Measurements from ENCODE around the gene WFDC10B. TPM values are rescaled to one million over a fixed set of nuclear protein-coding genes. Genes with fewer than 3 reads are reported as not detected.

WFDC10B gene
- total and polyA plus RNA-seq, 10 of the 15 experiments (the other 5 are each of a cell fraction or from before 2014, with no cell fraction given), result not detected

GRCh38 chr20:45649312-45649863 lies 55.4 kb downstream of the WFDC10B start:
- no peak overlapping the region for H3K9ac ChIP-seq (ENCODE audit: control insufficient read depth, insufficient read depth, low read length)
- H3K79me2 ChIP-seq (ENCODE audit: control insufficient read depth, insufficient read depth, low read length), result no peaks in the 10 kb centered on the region
- SMC1A ChIA-PET (ENCODE audit: uncharacterized antibody, unreplicated experiment), result no interaction called here
- no peak overlapping the region for H2AFZ ChIP-seq (ENCODE audit: control insufficient read depth, low read depth, low read length)
- H3K27ac ChIP-seq (ENCODE audit: control insufficient read depth, insufficient read depth), result no peak overlapping the region
- intact Hi-C loops (cut with micrococcal nuclease; ENCODE audit: unreplicated experiment), result no loop called here
- DNase-seq (ENCODE audit: low read depth, low spot score) (no peak), FAIRE-seq (no peak), ATAC-seq (no peak)
- in situ Hi-C loops (cut with MboI), result no loop called here
- 51% methylated on average over 6 of the region's 6 CpGs for WGBS (ENCODE audit: insufficient coverage, insufficient replicate concordance, low lambda C conversion rate, missing lambda C conversion rate)
- no peaks in the 10 kb centered on the region for H3K4me1 ChIP-seq (ENCODE audit: control insufficient read depth, insufficient read depth, low read length)
- no peak overlapping the region for H3K4me2 ChIP-seq (ENCODE audit: control insufficient read depth, insufficient read depth)
- POLR2A ChIA-PET, result no interaction called here
- TF ChIP-seq SMAD5 (IDR thresholded peaks at IDR 0.05; ENCODE audit: low read depth) (no peak), CREM (IDR thresholded peaks at IDR 0.05; ENCODE audit: low read depth) (no peak)
- no peaks in the 10 kb centered on the region for H3K27me3 ChIP-seq (replicated peaks in 1 of 2; ENCODE audit: control insufficient read depth in 2 of 2, insufficient read depth in 2 of 2, low read length in 1 of 2)
- no TSS peak for BruUV-seq (replicated peaks)
- no peak overlapping the region for H3K4me3 ChIP-seq
- RAD21 ChIA-PET (ENCODE audit: unreplicated experiment), result interaction anchor here (0.6 kb wide), 1 partner anchor 121 kb away, joined by 3 read pairs; no protein-coding TSS in a partner anchor
- H3K9me3 ChIP-seq (replicated peaks; ENCODE audit: control insufficient read depth, insufficient read depth, low read length), result no peaks in the 10 kb centered on the region
- CTCF ChIA-PET, result no interaction called here
- H4K20me1 ChIP-seq (ENCODE audit: control insufficient read depth, insufficient read depth), result no peaks in the 10 kb centered on the region
- no peaks in the 10 kb centered on the region for H3K36me3 ChIP-seq (ENCODE audit: control insufficient read depth in 2 of 2, insufficient read depth in 2 of 2, low read length in 1 of 2)

- WGBS (ENCODE audit: insufficient coverage, insufficient replicate concordance, low lambda C conversion rate, missing lambda C conversion rate), result 0% methylated on average over 1 of the region's 1 CpG
- H4K20me1 ChIP-seq (ENCODE audit: control insufficient read depth, insufficient read depth), result no peaks in the 10 kb centered on the region
- ChIA-PET SMC1A (ENCODE audit: uncharacterized antibody, unreplicated experiment) (no interaction called here), CTCF (interaction anchor here (0.7 to 1.0 kb wide), 2 partner anchors 18 to 450 kb away, joined by 3 read pairs; partner anchors contain the start of gene WFDC10A), POLR2A (no interaction called here), RAD21 (ENCODE audit: unreplicated experiment) (no interaction called here)
- no peak for TF ChIP-seq BHLHE40 (IDR thresholded peaks at IDR 0.05; ENCODE audit: borderline replicate concordance in 1 of 2, low read depth in 2 of 2, low read length in 1 of 2)
- no peak for TF ChIP-seq YY1 (IDR thresholded peaks at IDR 0.05; ENCODE audit: low read depth, low read length)
- no peak overlapping the region for H3K4me3 ChIP-seq
- FAIRE-seq (no peak), DNase-seq (ENCODE audit: low read depth, low spot score) (no peak), ATAC-seq (no peak)
- no peak overlapping the region for H3K4me2 ChIP-seq (ENCODE audit: control insufficient read depth, insufficient read depth)
- no peaks in the 10 kb centered on the region for H3K79me2 ChIP-seq (ENCODE audit: control insufficient read depth, insufficient read depth, low read length)
- in situ Hi-C loops (cut with MboI), result no loop called here
- BruUV-seq (replicated peaks), result no TSS peak
- intact Hi-C loops (cut with micrococcal nuclease; ENCODE audit: unreplicated experiment), result no loop called here
- H3K36me3 ChIP-seq (ENCODE audit: control insufficient read depth in 2 of 2, insufficient read depth in 2 of 2, low read length in 1 of 2), result no peaks in the 10 kb centered on the region
- no peak overlapping the region for H3K27ac ChIP-seq (ENCODE audit: control insufficient read depth, insufficient read depth)
- H3K9ac ChIP-seq (ENCODE audit: control insufficient read depth, insufficient read depth, low read length), result no peak overlapping the region
- no peaks in the 10 kb centered on the region for H3K4me1 ChIP-seq (ENCODE audit: control insufficient read depth, insufficient read depth, low read length)
- H3K27me3 ChIP-seq (replicated peaks in 1 of 2; ENCODE audit: control insufficient read depth in 2 of 2, insufficient read depth in 2 of 2, low read length in 1 of 2), result no peaks in the 10 kb centered on the region
- H3K9me3 ChIP-seq (replicated peaks; ENCODE audit: control insufficient read depth, insufficient read depth, low read length), result no peaks in the 10 kb centered on the region
- no peak overlapping the region for H2AFZ ChIP-seq (ENCODE audit: control insufficient read depth, low read depth, low read length)
Observed at GRCh38 chr20:45647441-45648050, 57.3 kb downstream of the WFDC10B start.

Measured in GM12878 (cell line).